Fibroblast of skin of back (primary cell): ENCODE data around the gene POLE.
A peak's percentile ranks its signal among the peaks of the same experiment; 100 is the strongest.
"Not testable (repeated sequence)": the region's sequence is repeated elsewhere in the genome, so short reads cannot be mapped to it uniquely, and the experiment has no call there.

Experiments used
- DNase-seq: peaks from one replicate; pipeline ENCODE4 v3.0.0-alpha.2; 2013

POLE gene

DNA sequence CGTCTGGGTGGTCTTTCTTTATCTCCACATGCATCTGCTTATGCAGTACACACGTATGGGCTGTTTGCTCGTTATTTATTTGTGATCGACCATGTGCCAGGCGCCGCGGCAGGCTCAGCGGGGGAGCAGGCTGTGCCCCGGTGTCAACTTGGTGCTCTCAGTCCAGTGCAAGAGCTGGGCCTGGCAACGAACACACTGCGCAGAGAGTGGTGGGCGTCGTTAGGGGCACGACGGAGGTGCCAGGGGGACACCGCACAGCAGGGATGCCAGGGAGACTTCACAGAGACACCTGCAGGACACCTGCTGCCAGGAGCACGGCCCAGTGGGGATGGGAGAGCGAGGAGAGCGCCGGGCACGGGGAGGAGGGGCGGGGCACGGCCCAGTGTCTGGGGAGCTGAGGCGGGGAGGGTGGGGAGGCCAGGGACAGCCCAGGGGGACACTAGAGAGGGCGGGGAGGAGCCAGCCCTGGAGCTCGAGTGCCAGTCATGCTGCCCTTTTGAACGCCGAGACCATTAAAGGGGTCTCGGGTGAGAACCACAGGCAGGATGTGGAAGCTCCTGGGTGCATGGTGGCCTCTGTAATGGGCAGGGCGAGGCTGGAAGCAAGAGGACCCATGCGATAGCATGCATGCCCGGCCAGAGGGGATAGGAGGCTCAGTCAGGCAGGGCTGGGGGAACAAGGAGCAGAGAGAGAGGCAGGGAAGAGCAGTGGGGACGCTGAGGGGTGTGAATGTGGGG lies 76.1 kb downstream of the POLE start:
- no peak for DNase-seq

GRCh38 chr12:132610051-132610759 lies 76.9 kb downstream of the POLE start, which contains the start of gene LRCOL1:
Gene LRCOL1, minus strand, starts transcription at chr12:132610582. Its CDS starts 4,331 bp downstream, at chr12:132606251.
- peak; percentile 66 for DNase-seq

DNA sequence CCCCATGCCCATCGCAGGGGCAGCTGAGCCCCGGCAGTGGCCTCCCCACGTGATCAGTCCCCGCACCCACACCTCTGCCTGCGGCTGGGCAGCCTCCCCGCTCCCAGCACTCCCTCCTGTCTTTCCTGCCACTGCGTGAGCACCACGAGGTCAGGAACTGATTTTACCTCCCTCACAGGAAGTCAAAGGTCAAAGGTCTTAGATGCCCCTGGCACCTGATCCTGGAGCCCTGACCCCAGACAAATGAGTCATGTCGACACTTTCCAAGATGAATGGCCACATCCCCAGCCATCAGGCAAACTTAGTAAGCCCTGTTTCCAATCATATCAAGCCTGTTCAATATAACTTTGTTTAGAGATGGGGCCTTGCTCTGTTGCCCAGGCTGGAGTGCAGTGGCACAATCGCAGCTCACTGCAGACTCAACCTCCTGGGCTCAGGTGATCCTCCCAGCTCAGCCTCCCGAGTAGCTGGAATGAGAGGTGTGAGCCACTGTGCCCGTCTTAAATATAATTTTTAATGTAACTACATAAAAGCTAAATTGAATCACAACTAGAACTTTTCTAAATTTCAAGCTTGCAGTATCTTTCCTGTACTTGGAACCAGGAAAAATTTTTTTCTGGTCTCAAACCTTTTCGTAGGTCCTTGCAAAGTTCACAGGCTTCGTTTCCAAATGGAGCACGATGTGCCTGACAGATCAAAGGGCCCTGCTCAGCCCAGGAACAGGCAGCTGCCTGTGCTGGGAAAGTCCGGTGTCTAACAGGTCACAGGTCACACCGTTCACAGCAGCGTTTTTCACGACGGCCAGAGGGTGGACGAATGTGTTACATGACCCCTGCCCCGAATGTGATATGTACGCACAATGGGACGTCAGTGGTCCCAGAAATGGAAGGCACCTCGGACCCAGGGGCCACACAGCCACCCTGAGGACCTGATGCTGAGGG lies 78.6 kb downstream of the POLE start:
- no peak for DNase-seq

DNA sequence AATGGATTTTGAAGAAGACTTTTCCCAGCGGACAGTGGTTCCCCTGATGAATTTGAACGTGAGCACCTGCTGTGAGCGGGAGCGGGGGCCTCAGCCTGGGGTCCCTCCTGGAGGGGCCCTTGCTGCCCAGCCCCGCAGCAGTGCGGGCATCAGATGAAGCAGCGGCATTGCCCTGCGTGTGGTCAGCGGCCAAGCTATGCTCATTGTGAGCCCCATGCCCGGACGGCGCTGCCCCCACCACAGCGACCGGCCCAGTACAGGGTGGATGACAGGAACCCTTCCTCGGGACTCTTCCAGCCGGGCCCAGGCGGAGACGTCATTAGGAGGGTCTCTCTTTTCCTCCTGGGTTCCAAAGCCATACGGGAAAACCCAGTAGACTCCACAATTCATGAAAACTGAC lies 80.2 kb downstream of the POLE start:
- no peak for DNase-seq

- DNase-seq = no peak
Measured at GRCh38 chr12:132606466-132606865, 80.7 kb downstream of the POLE start.

DNA sequence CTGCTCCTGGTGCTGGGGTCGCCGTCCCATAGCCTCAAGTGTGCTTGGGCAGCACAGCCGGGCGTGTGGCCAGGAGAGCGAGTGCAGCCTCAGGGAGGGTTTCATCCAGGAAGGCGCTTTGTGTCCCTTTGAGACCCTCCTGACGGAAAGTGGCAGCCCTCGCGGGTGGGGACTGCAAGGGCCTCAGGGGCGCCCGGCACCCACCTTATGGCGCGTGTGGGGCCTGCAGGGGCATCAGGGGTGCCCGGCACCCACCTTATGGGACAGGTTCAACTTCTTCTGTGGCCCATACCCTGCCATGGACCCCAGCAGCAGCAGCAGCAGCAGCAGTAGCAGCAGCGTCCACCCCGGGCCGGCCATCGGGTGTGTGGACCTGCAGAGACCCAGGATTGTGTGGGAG lies 81.2 kb downstream of the POLE start:
- DNase-seq = no peak

GRCh38 chr12:132604668-132605441 lies 82.3 kb downstream of the POLE start:
- no peak for DNase-seq

- DNase-seq = no peak
Measured at GRCh38 chr12:132604151-132604618, 83.0 kb downstream of the POLE start.

GRCh38 chr12:132603240-132604150 lies 83.6 kb downstream of the POLE start:
- DNase-seq = no peak

GRCh38 chr12:132602572-132603239 lies 84.4 kb downstream of the POLE start:
- no peak for DNase-seq

DNA sequence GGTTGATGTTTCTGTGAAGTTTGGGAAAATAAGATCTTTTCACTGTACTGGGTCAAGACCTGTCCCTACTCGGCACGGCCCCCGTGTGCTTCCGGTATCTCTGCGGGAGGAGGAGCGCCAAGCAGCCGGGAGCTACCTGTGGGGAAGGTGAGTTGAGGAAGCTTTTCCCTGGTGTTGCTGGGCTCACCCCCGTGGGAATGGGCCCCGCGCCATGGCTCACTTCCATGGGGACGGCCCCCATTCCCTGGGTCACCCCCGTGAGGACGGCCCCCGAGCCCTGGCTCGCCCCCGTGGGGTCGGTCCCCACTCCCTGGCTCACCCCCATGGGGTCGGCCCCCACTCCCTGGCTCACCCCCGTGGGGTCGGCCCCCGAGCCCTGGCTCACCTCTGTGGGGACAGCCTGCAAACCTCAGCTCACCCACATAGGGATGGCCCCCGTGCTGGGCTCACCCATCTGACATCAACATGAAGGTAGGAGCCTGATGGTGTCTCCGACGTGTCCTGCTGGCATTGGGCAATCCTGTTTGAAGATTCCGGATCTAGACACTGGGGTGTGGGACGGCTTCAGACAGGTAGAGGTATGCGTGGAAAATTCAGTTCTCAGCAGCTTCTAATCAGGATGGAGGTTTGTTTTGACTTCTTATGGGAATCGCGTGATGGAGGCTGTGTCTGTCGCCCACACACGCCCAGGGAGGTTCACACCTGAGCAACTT lies 85.8 kb downstream of the POLE start:
- no peak for DNase-seq

- peak; percentile 65 for DNase-seq
Measured at GRCh38 chr12:132600048-132601032, 86.8 kb downstream of the POLE start.

DNA sequence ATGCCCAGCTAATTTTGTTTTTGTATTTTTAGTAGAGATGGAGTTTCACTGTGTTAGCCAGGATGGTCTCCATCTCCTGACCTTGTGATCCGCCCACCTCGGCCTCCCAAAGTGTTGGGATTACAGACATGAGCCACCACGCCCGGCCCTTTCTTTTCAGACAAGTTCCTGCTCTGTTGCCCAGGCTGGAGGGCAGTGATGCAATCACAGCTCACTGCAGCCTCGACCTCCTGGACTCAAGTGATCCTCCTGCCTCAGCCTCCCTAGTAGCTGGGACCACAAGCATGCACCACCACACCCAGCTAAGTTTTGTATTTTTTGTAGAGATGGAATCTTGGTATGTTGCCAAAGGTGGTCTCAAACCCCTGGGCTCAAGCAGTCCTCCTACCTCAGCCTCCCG lies 87.6 kb downstream of the POLE start:
- not testable (repeated sequence) for DNase-seq

GRCh38 chr12:132597333-132598316 lies 89.5 kb downstream of the POLE start:
- peak; percentile 43 for DNase-seq

- DNase-seq = peak; percentile 53
Measured at GRCh38 chr12:132596016-132596415, 91.1 kb downstream of the POLE start.

- no peak for DNase-seq
Measured at GRCh38 chr12:132595183-132595582, 92.0 kb downstream of the POLE start.

- DNase-seq = peak; percentile 89
Measured at GRCh38 chr12:132593938-132594358, 93.2 kb downstream of the POLE start.
